Measurements from ENCODE around the gene USP53. TPM values are rescaled to one million over a fixed set of nuclear protein-coding genes. Genes with fewer than 3 reads are reported as not detected.
"Not testable (repeated sequence)": the region's sequence is repeated elsewhere in the genome, so short reads cannot be mapped to it uniquely, and the experiment has no call there.

The USP53 gene
- total RNA-seq, 3 donors from 2014 or later (not counting 1 experiment from before 2014, with no cell fraction given): 8.9 to 10.5 (median 9.3) TPM

DNA sequence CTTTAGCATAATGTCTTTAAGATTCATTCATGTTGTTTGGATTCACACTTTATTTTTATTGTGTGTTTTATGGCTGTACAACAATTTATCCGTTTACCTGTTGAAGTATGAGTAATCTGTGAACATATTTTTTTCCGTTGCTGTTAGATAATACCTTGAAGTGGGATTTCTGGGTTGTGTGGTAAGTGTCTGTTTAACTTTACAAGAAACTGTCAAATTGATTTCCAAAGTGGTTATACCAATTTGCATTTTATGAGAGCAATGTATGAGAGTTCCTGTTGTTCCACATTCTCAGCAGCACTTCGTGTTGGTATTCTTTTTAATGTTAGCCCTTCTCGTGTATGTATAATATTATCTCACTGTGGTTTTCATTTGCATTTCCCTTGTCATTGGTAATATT lies 53.6 kb downstream of the USP53 start:
- H3K4me1 ChIP-seq (ENCODE audit: control insufficient read depth, insufficient read depth, low read length): no peaks in the 10 kb centered on the region
- H3K36me3 ChIP-seq (ENCODE audit: control insufficient read depth, insufficient read depth, low read length): peaks cover 10% of the 10 kb centered on the region
- no peak overlapping the region for H3K27ac ChIP-seq (ENCODE audit: low read length)
- TF ChIP-seq, protein P1, sequence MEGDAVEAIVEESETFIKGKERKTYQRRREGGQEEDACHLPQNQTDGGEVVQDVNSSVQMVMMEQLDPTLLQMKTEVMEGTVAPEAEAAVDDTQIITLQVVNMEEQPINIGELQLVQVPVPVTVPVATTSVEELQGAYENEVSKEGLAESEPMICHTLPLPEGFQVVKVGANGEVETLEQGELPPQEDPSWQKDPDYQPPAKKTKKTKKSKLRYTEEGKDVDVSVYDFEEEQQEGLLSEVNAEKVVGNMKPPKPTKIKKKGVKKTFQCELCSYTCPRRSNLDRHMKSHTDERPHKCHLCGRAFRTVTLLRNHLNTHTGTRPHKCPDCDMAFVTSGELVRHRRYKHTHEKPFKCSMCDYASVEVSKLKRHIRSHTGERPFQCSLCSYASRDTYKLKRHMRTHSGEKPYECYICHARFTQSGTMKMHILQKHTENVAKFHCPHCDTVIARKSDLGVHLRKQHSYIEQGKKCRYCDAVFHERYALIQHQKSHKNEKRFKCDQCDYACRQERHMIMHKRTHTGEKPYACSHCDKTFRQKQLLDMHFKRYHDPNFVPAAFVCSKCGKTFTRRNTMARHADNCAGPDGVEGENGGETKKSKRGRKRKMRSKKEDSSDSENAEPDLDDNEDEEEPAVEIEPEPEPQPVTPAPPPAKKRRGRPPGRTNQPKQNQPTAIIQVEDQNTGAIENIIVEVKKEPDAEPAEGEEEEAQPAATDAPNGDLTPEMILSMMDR (IDR thresholded peaks at IDR 0.05): no peak
- no peaks in the 10 kb centered on the region for H3K27me3 ChIP-seq (ENCODE audit: control insufficient read depth, insufficient read depth, low read length)
- Mint-ChIP-seq H3K36me3 (no peaks in the 10 kb centered on the region), H3K4me3 (no peak overlapping the region), H3K4me1 (no peaks in the 10 kb centered on the region), H3K9me3 (no peaks in the 10 kb centered on the region), H3K27me3 (ENCODE audit: low read depth in 2 of 2) (no peaks in the 10 kb centered on the region), H3K27ac (no peak overlapping the region)
- WGBS (ENCODE audit: insufficient coverage): 74% methylated on average over 4 of the region's 4 CpGs
- H3K9me3 ChIP-seq (ENCODE audit: control insufficient read depth, insufficient read depth, low read length): no peaks in the 10 kb centered on the region
- ATAC-seq (no peak), DNase-seq (no peak)
- intact Hi-C loops (cut with micrococcal nuclease): no loop called here
- no peak overlapping the region for H3K4me3 ChIP-seq (ENCODE audit: low read length)

DNA sequence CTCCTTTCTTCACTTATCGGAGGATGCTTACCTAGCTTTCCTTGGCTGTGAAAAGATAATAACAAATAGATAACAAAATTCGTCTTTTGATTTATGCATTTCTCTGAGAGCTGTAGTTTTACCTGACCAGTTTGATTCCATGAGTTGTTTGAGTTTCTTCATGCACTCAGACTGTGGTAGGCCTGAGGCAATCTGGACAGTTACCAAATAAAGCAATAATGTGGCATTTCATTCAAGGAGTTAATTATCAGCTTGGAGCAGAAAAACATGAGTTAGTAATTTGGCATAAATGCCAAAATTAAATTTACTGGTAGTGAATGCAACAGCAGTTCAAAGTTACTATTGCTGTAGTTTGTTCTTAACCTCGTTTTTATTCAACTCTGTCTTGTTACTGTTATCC lies 56.0 kb downstream of the USP53 start:
- Mint-ChIP-seq H3K4me3 (no peak overlapping the region), H3K4me1 (no peaks in the 10 kb centered on the region), H3K9me3 (no peaks in the 10 kb centered on the region), H3K27me3 (ENCODE audit: low read depth in 2 of 2) (no peaks in the 10 kb centered on the region), H3K36me3 (no peaks in the 10 kb centered on the region), H3K27ac (no peak overlapping the region)
- intact Hi-C loops (cut with micrococcal nuclease): no loop called here
- DNase-seq: no peak
- 100% methylated on average over 2 of the region's 3 CpGs for WGBS (ENCODE audit: insufficient coverage)
- TF ChIP-seq, protein P1 (IDR thresholded peaks at IDR 0.05): no peak
- Histone ChIP-seq H3K4me1 (ENCODE audit: control insufficient read depth, insufficient read depth, low read length) (no peaks in the 10 kb centered on the region), H3K9me3 (ENCODE audit: control insufficient read depth, insufficient read depth, low read length) (no peaks in the 10 kb centered on the region), H3K27ac (ENCODE audit: low read length) (no peak overlapping the region), H3K36me3 (ENCODE audit: control insufficient read depth, insufficient read depth, low read length) (peaks cover 10% of the 10 kb centered on the region), H3K4me3 (ENCODE audit: low read length) (no peak overlapping the region), H3K27me3 (ENCODE audit: control insufficient read depth, insufficient read depth, low read length) (no peaks in the 10 kb centered on the region)
- no peak for ATAC-seq

DNA sequence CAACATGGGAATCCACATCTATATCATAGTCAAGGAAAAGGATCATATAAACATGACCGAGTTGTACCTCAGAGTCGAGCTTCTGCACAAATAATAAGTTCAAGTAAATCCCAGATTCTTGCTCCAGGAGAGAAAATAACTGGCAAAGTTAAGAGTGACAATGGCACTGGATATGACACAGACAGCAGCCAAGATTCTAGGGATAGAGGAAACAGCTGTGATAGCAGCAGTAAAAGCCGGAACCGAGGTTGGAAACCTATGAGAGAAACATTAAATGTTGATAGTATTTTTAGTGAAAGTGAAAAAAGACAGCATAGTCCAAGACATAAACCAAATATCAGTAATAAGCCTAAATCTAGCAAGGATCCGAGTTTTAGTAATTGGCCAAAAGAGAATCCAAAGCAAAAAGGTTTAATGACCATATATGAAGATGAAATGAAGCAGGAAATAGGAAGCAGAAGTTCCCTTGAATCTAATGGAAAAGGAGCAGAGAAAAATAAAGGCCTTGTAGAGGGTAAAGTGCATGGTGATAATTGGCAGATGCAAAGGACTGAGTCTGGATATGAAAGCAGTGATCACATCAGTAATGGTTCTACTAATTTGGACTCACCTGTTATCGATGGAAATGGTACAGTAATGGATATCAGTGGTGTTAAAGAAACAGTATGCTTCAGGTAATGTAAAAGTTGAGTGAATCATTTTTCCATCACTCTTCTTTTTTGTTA lies 59.0 kb downstream of the USP53 start:
- intact Hi-C loops (cut with micrococcal nuclease): no loop called here
- Histone ChIP-seq H3K27me3 (ENCODE audit: control insufficient read depth, insufficient read depth, low read length) (no peaks in the 10 kb centered on the region), H3K9me3 (ENCODE audit: control insufficient read depth, insufficient read depth, low read length) (no peaks in the 10 kb centered on the region), H3K4me1 (ENCODE audit: control insufficient read depth, insufficient read depth, low read length) (no peaks in the 10 kb centered on the region), H3K27ac (ENCODE audit: low read length) (no peak overlapping the region), H3K4me3 (ENCODE audit: low read length) (no peak overlapping the region), H3K36me3 (ENCODE audit: control insufficient read depth, insufficient read depth, low read length) (peaks cover 10% of the 10 kb centered on the region)
- no peaks in the 10 kb centered on the region for H3K9me3 Mint-ChIP-seq
- ATAC-seq: no peak
- no peak for DNase-seq
- WGBS (ENCODE audit: insufficient coverage): 94% methylated on average over 5 of the region's 6 CpGs
- H3K27me3 Mint-ChIP-seq (ENCODE audit: low read depth in 2 of 2): no peaks in the 10 kb centered on the region
- no peak overlapping the region for H3K4me3 Mint-ChIP-seq
- TF ChIP-seq, protein P1 (IDR thresholded peaks at IDR 0.05): no peak
- H3K4me1 Mint-ChIP-seq: no peaks in the 10 kb centered on the region
- no peak overlapping the region for H3K27ac Mint-ChIP-seq
- no peaks in the 10 kb centered on the region for H3K36me3 Mint-ChIP-seq

DNA sequence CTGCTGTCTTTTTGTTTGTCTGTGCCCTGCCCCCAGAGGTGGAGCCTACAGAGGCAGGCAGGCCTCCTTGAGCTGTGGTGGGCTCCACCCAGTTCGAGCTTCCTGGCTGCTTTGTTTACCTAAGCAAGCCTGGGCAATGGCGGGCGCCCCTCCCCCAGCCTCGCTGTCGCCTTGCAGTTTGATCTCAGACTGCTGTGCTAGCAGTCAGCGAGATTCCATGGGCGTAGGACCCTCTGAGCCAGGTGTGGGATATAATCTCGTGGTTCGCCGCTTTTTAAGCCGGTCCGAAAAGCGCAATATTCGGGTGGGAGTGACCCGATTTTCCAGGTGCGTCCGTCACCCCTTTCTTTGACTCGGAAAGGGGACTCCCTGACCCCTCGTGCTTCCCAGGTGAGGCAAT lies 67.0 kb downstream of the USP53 start:
- ATAC-seq; intact Hi-C loops (cut with micrococcal nuclease); H3K27me3 ChIP-seq (ENCODE audit: control insufficient read depth, insufficient read depth, low read length); H3K9me3 Mint-ChIP-seq; H3K27ac ChIP-seq (ENCODE audit: low read length); H3K27me3 Mint-ChIP-seq (ENCODE audit: low read depth in 2 of 2); H3K36me3 Mint-ChIP-seq; DNase-seq; H3K9me3 ChIP-seq (ENCODE audit: control insufficient read depth, insufficient read depth, low read length); H3K4me3 Mint-ChIP-seq; H3K36me3 ChIP-seq (ENCODE audit: control insufficient read depth, insufficient read depth, low read length); H3K4me1 ChIP-seq (ENCODE audit: control insufficient read depth, insufficient read depth, low read length); H3K4me3 ChIP-seq (ENCODE audit: low read length); H3K27ac Mint-ChIP-seq; H3K4me1 Mint-ChIP-seq: not testable (repeated sequence)
- 97% methylated on average over 16 of the region's 19 CpGs for WGBS (ENCODE audit: insufficient coverage)

DNA sequence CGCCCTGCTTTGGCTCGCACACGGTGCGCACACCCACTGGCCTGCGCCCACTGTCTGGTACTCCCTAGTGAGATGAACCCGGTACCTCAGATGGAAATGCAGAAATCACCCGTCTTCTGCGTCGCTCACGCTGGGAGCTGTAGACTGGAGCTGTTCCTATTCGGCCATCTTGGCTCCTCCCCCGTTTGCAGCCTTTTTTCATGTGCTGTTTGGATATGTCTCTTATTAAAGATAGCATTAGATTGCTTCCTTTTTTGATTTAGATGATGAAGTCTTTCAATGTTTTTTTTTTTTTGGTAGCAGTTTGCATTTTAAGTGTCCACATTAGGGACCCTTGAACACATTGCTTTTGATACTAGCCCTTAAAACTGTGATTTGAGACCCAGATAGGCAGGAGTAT lies 67.4 kb downstream of the USP53 start:
- H3K4me1 Mint-ChIP-seq; H3K36me3 ChIP-seq (ENCODE audit: control insufficient read depth, insufficient read depth, low read length); H3K4me3 ChIP-seq (ENCODE audit: low read length); ATAC-seq; H3K27me3 ChIP-seq (ENCODE audit: control insufficient read depth, insufficient read depth, low read length); H3K4me1 ChIP-seq (ENCODE audit: control insufficient read depth, insufficient read depth, low read length); DNase-seq; H3K27ac Mint-ChIP-seq; H3K4me3 Mint-ChIP-seq; H3K36me3 Mint-ChIP-seq; H3K27me3 Mint-ChIP-seq (ENCODE audit: low read depth in 2 of 2); intact Hi-C loops (cut with micrococcal nuclease); H3K27ac ChIP-seq (ENCODE audit: low read length); H3K9me3 Mint-ChIP-seq; H3K9me3 ChIP-seq (ENCODE audit: control insufficient read depth, insufficient read depth, low read length): not testable (repeated sequence)
- 97% methylated on average over 11 of the region's 12 CpGs for WGBS (ENCODE audit: insufficient coverage)
